ENCODE results near the gene ODAPH. TPM values are rescaled to one million over a fixed set of nuclear protein-coding genes. Genes with fewer than 3 reads are reported as not detected.

ODAPH gene
- total and polyA plus RNA-seq, 2 donors (not counting 1 experiment from before 2014, with no cell fraction given): 0.09 to 0.81 TPM

DNA sequence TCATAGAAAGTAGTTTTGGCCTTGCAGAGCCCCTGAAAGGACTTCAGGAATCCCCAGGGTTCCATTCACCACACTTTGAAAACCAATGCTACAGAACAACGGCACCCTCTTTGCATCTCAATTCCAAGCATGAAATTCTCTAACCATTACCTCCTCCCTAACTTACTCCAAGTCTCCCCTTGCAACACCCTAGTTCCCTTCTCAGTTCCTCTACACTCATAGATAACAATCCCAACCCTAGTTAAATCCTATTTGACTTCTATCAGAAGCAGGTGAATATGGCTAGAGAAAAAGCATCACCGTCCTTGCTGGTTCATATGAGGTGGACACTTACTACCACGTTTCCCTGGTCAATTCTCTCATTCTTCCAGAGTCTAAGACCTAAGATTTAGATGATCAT is 44.0 kb upstream of the ODAPH start:
- peaks cover 8% of the 10 kb centered on the region for H4K20me1 ChIP-seq (ENCODE audit: control insufficient read depth, insufficient read depth, low read length, poor library complexity, severe bottlenecking)
- H3K4me1 ChIP-seq (ENCODE audit: control insufficient read depth in 2 of 2, insufficient read depth in 2 of 2, low read length in 2 of 2): peaks cover 29 to 32% of the 10 kb centered on the region in 2 donors
- no peak for DNase-seq
- Mint-ChIP-seq H3K4me1 (peaks cover 39% of the 10 kb centered on the region), H3K27me3 (no peaks in the 10 kb centered on the region), H3K4me3 (no peak overlapping the region), H3K27ac (no peak overlapping the region), H3K9me3 (ENCODE audit: insufficient read depth) (peaks cover 2% of the 10 kb centered on the region)
- 81% methylated on average over 3 of the region's 3 CpGs for WGBS (ENCODE audit: insufficient coverage)
- no peak overlapping the region for H2AFZ ChIP-seq (ENCODE audit: insufficient read depth, low read depth, low read length, poor library complexity, severe bottlenecking)
- no peak overlapping the region for H3K27ac ChIP-seq (ENCODE audit: low read length in 2 of 2)
- H3K9ac ChIP-seq (ENCODE audit: low read length): no peak overlapping the region
- peak overlapping the region in 1 of 5 experiments; percentile 11 for H3K4me3 ChIP-seq (ENCODE audit: control extremely low read depth in 1 of 5, extremely low read depth in 1 of 5, insufficient read depth in 1 of 5, low read depth in 2 of 5, low read length in 4 of 5)
- no peaks in the 10 kb centered on the region for H3K27me3 ChIP-seq (replicated peaks in 1 of 4; ENCODE audit: control extremely low read depth in 1 of 4, control insufficient read depth in 3 of 4, insufficient read depth in 4 of 4, low read length in 3 of 4)
- TF ChIP-seq CTCF (IDR thresholded peaks at IDR 0.05): no peak
- TF ChIP-seq EZH2 (IDR thresholded peaks at IDR 0.05; ENCODE audit: borderline replicate concordance, insufficient read depth, low read depth, low read length, poor library complexity, severe bottlenecking): no peak
- peaks cover 4 to 8% of the 10 kb centered on the region in 2 experiments for H3K36me3 ChIP-seq (replicated peaks in 1 of 2; ENCODE audit: control extremely low read depth in 1 of 2, control insufficient read depth in 1 of 2, extremely low read depth in 1 of 2, insufficient read depth in 2 of 2, low read length in 1 of 2)
- peak overlapping the region; percentile 88 for H3K4me2 ChIP-seq (replicated peaks; ENCODE audit: low read depth, low read length, poor library complexity, severe bottlenecking)
- H3K79me2 ChIP-seq (ENCODE audit: control insufficient read depth, insufficient read depth, low read length): peaks cover 61% of the 10 kb centered on the region
- intact Hi-C loops (cut with micrococcal nuclease): loop anchor here (5.0 kb wide), 1 partner anchor 1565 kb away; the partner anchor contains the start of gene CCNI
- no peak for ATAC-seq (ENCODE audit: low read depth)
- H3K9me3 ChIP-seq (ENCODE audit: control extremely low read depth in 1 of 3, control insufficient read depth in 2 of 3, insufficient read depth in 1 of 3, low read length in 2 of 3): no peaks in the 10 kb centered on the region
- ChIA-PET POLR2A (no interaction called here), CTCF (interaction anchor here (0.6 to 1.1 kb wide), 2 partner anchors 14 to 184 kb away, joined by 3 to 4 read pairs; no protein-coding TSS in a partner anchor)

- intact Hi-C loops (cut with micrococcal nuclease): loop anchor here (5.0 kb wide), 1 partner anchor 1565 kb away; the partner anchor contains the start of gene CCNI
- peak overlapping the region; percentile 12 for H2AFZ ChIP-seq (ENCODE audit: insufficient read depth, low read depth, low read length, poor library complexity, severe bottlenecking)
- H4K20me1 ChIP-seq (ENCODE audit: control insufficient read depth, insufficient read depth, low read length, poor library complexity, severe bottlenecking): peaks cover 5% of the 10 kb centered on the region
- no peak for ATAC-seq (ENCODE audit: low read depth)
- peak overlapping the region; percentile 92 for H3K9ac ChIP-seq (ENCODE audit: low read length)
- ChIA-PET POLR2A (interaction anchor here (0.6 to 1.1 kb wide), 3 partner anchors 209 to 428 kb away, joined by 3 to 7 read pairs (median 3); partner anchors contain the start of gene NAAA), CTCF (interaction anchor here (1.3 kb wide), 1 partner anchor 21 kb away, joined by 3 read pairs; no protein-coding TSS in a partner anchor)
- WGBS (ENCODE audit: insufficient coverage): 37% methylated on average over 2 of the region's 6 CpGs
- peaks cover 2% of the 10 kb centered on the region for H3K9me3 Mint-ChIP-seq (ENCODE audit: insufficient read depth)
- peak; percentile 15 for DNase-seq
- peak overlapping the region; percentile 76 to 94 (median 85) for H3K4me3 ChIP-seq (ENCODE audit: control extremely low read depth in 1 of 5, extremely low read depth in 1 of 5, insufficient read depth in 1 of 5, low read depth in 2 of 5, low read length in 4 of 5)
- H3K9me3 ChIP-seq (ENCODE audit: control extremely low read depth in 1 of 3, control insufficient read depth in 2 of 3, insufficient read depth in 1 of 3, low read length in 2 of 3): no peaks in the 10 kb centered on the region
- H3K4me2 ChIP-seq (replicated peaks; ENCODE audit: low read depth, low read length, poor library complexity, severe bottlenecking): peak overlapping the region; percentile 88
- peaks cover 29 to 32% of the 10 kb centered on the region in 2 donors for H3K4me1 ChIP-seq (ENCODE audit: control insufficient read depth in 2 of 2, insufficient read depth in 2 of 2, low read length in 2 of 2)
- H3K27me3 ChIP-seq (replicated peaks in 1 of 4; ENCODE audit: control extremely low read depth in 1 of 4, control insufficient read depth in 3 of 4, insufficient read depth in 4 of 4, low read length in 3 of 4): no peaks in the 10 kb centered on the region
- H3K4me3 Mint-ChIP-seq: no peak overlapping the region
- no peak for TF ChIP-seq CTCF (IDR thresholded peaks at IDR 0.05)
- TF ChIP-seq EZH2 (IDR thresholded peaks at IDR 0.05; ENCODE audit: borderline replicate concordance, insufficient read depth, low read depth, low read length, poor library complexity, severe bottlenecking): no peak
- peak overlapping the region in 1 of 2 donors; percentile 20 for H3K27ac ChIP-seq (ENCODE audit: low read length in 2 of 2)
- peaks cover 39% of the 10 kb centered on the region for H3K4me1 Mint-ChIP-seq
- H3K79me2 ChIP-seq (ENCODE audit: control insufficient read depth, insufficient read depth, low read length): peaks cover 68% of the 10 kb centered on the region
- peak overlapping the region; percentile 74 for H3K27ac Mint-ChIP-seq
- H3K36me3 ChIP-seq (replicated peaks in 1 of 2; ENCODE audit: control extremely low read depth in 1 of 2, control insufficient read depth in 1 of 2, extremely low read depth in 1 of 2, insufficient read depth in 2 of 2, low read length in 1 of 2): peaks cover 4 to 10% of the 10 kb centered on the region in 2 experiments
- H3K27me3 Mint-ChIP-seq: no peaks in the 10 kb centered on the region
Observed at GRCh38 chr4:75512386-75513211, 43.3 kb upstream of the ODAPH start.
